NCI-H1417 treated with DMSO at 0.1 percent for 48 hours (cell line): ENCODE measurements around the gene XPC.

Experiments
- DNase-seq: peaks from one replicate; lab custom pipeline; 2025; lab: John Stamatoyannopoulos, UW

Gene XPC

GRCh38 chr3:14146381-14147065, 31.9 kb downstream of the XPC start:
- no peak for DNase-seq

GRCh38 chr3:14145670-14146380, 32.6 kb downstream of the XPC start:
- no peak for DNase-seq

GRCh38 chr3:14145236-14145635, 33.2 kb downstream of the XPC start:
- DNase-seq = no peak

DNA sequence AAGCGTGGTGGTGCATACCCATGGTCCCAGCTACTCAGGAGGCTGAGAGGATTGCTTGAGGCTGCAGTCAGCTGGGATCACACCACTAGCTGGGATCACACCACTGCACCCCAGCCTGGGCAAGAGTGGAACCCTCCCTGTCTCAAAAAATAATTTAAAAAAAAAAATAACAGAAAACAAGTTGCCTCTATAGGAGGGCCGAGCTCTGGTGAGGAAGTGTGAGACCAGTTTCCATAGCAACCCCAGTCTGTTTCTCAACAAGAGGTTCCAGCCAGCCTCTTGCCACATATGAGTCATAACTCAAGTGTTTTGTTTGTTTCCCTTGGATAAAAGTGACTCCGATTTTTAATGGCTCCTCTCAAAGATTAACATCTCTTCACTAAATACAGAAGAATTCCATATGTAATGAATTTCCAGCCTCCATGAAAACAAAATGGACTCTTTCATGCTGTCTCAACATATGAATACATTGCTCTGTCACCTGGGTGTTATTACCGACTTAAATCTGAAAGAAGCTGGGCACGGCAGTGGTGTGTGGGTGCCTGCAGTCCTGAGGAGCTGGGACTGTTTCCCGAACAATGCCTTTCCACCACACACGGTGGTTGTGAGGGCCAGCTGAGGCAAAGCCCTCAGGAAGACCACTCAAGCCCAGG, 33.9 kb downstream of the XPC start:
- peak; percentile 36 for DNase-seq

DNA sequence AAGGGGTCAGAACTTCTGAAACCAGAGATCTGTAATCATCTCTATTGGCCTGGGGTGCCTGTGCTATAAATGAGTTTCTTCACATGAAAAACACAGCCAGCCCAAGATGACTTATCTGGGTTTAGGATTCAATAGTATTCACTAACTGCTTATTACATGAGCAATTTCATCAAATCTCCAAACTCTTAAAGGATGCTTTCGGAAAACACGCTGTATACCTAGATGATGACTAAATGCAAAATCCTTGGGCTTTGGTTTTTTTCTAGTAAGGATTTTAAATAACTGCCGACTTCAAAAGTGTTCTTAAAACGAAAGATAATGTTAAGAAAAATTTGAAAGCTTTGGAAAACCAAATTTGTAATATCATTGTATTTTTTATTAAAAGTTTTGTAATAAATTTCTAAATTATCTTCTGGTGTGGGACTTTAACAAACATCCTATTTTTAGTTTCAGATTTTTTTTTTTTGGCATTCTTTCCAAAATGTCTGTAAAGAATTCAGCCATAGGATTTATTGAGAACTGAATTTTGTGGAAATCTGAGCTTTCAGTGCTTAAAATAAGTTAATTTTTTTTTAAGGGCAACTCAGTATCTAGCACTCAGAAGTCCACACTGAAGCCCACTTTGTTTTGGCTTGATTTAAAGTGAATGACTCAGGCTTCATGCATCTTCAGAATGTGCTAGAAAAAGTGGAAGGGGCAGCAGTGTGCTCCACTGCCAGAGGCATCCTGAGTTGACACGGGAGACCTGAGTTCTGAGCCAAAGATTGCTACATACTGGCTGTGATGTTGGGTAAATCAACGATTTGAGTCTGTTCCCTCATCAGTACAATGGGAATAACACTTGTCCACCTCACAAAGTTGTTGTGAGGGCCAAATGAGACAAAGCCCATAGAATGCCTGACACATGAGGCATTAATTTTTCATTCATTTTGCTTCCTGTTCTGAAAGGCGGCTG, 34.9 kb downstream of the XPC start:
- DNase-seq = no peak

DNA sequence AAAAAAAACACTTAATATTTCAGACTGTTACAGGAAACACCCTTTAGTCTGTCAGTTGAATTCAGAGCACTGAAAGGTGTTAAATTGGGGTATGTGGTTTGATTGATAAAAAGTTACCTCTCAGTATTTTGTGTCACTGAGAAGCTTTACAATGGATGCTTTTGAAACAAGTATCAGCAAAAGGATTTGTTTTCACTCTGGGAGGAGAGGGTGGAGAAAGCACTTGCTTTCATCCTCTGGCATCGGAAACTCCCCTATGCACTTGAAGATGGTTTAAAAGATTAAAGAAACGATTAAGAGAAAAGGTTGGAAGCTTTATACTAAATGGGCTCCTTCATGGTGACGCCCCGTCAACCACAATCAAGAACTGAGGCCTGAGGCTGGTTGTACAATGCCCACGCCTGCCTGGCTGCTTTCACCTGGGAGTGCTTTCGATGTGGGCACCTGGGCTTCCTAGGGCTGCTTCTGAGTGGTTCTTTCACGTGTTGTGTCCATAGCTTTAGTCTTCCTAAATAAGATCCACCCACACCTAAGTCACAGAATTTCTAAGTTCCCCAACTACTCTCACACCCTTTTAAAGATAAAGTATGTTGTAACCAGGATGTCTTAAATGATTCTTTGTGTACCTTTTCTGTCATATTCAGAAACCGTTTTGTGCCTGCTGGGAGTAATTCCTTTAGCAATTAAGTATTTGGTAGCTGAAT, 35.7 kb downstream of the XPC start:
- DNase-seq = no peak

DNA sequence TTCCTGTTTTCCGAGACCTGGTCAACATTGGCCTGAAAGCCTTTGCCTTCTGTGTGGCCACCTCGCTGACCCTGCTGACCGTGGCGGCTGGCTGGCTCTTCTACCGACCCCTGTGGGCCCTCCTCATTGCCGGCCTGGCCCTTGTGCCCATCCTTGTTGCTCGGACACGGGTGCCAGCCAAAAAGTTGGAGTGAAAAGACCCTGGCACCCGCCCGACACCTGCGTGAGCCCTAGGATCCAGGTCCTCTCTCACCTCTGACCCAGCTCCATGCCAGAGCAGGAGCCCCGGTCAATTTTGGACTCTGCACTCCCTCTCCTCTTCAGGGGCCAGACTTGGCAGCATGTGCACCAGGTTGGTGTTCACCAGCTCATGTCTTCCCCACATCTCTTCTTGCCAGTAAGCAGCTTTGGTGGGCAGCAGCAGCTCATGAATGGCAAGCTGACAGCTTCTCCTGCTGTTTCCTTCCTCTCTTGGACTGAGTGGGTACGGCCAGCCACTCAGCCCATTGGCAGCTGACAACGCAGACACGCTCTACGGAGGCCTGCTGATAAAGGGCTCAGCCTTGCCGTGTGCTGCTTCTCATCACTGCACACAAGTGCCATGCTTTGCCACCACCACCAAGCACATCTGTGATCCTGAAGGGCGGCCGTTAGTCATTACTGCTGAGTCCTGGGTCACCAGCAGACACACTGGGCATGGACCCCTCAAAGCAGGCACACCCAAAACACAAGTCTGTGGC, 36.6 kb downstream of the XPC start:
- no peak for DNase-seq

DNA sequence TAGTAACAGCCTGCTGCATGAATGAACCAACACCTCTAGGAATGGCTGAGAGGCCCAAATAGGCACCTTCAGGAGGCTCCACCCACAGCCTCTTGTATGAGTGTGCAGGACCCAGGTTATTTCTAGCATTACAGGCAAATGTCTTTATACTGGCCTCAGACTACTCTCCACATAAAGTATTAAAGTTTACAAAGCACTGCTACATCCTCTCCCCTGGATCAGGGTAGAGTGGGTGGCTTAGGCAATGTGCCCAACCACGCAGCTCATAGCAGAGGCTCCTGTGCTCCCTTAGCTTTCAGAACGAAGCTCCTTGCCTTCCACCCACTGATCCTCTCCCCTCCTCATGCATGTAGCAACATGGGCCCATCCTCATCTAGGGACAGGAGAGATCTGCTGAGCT, 37.3 kb downstream of the XPC start:
- DNase-seq = no peak

DNA sequence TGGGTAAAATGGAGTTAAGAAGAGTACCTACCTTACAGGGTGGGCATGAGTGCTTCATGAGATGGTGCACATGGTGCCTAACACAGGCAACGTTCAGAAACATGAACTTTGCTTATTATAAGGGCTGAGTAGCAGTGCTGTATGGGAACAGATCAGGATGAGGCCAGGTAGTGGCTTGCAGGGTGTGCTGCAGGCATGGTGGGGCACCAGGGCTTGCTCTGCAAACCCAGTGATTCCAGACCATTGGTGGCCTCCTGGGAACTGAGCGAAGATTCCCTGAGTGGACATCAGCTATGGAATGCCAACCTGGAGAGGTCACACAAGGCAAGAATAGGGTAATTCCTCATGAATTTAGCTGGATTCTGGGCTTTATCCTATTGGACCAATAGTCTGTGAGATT, 37.7 kb downstream of the XPC start:
- DNase-seq = no peak

GRCh38 chr3:14139771-14140170, 38.6 kb downstream of the XPC start:
- no peak for DNase-seq

DNA sequence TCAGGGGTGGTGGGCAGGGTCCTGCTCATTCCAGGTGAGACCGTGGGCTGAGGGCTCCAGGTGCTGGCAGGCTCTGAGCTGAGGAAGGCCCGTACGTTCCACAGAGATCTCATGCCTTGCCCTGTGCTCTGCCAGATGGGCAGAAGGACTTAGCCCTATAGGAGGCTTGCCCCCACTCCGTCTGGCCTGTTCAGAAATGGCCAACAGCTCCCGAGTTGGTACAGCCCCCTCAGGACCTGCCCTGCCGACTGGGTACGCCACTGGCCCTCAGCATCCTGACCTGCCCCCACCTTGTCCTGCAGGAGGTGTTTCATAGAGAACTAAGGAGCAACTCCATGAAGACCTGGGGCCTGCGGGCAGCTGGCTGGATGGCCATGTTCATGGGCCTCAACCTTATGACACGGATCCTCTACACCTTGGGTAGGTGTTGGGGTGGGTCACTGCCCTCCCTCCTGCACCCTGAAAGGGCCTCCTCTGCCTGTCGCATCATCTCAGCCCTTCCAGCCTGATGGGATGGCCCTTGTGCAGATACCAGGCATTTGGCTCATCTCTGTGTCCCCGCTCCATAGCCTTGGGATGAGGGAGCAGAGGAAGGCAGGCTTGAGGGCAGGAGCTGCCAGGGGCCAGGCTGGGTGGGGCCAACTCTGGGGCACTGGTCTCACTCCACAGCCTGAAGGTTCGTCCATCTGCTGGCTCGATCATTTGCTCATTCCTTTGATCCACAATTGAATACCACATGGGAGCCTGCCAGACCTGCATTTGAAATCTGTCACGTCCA, 39.3 kb downstream of the XPC start:
- DNase-seq = no peak

DNA sequence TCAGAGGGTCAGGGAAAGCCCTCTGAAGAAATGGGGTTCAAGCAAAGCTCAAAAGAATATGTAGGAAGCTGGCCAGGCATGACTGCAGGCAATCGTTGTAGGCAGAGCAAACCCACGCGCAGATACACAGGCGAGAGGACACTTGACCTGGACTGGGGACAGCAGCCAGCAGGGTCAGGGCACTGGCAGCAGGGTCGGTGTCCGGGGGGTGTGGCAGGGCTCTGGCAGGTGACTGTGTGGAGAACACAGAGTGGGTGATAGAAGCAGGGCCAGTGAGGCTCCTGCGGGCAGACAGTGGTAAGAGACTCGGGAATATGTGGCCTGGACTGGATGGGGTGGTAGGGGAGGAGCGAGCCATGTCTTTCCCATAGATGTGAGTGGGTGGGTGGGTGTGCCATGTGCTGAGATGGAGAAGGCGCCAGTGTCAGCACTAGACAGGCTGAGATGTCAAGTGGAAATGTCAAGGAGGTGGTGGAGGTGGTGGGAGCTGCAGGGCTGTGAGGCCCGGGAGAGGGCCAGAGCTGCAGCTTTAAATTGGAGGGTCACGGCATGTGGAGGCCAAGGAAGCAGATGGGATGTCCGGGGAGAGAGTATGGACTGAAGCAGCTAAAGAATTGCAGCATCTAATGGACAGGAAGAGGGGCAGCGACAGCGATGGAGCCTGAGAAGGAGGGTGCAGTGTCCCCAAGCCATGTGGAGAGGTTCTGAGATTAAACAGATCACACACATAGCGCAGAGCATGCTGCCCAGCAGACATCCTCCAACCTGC, 40.1 kb downstream of the XPC start:
- DNase-seq = no peak

- no peak for DNase-seq
Measured at GRCh38 chr3:14137445-14137844, 41.0 kb downstream of the XPC start.

GRCh38 chr3:14137004-14137403, 41.4 kb downstream of the XPC start:
- DNase-seq = no peak

GRCh38 chr3:14135581-14135980, 42.8 kb downstream of the XPC start:
- DNase-seq = no peak

DNA sequence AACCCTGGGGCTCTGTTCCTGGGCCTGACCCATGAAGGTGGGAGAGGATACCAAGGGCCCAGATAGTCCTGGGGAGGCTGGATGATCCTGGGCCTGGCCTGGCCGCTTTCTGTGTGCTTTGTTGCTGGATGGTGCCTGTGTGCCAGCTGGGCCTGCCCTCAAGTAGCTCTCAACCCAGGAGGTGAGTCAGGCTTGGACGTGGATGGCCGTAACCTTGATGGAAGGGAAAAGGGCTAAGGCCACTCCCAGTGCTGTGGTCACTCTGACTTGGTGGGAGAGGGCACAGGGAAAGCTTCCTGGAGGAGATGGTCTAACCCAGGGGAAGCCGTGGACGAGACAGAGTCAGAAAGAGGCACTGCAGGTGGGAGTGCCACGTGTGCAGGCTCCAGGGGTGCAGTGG, 44.1 kb downstream of the XPC start:
- DNase-seq = no peak

- no peak for DNase-seq
Measured at GRCh38 chr3:14133876-14134275, 44.5 kb downstream of the XPC start.

DNA sequence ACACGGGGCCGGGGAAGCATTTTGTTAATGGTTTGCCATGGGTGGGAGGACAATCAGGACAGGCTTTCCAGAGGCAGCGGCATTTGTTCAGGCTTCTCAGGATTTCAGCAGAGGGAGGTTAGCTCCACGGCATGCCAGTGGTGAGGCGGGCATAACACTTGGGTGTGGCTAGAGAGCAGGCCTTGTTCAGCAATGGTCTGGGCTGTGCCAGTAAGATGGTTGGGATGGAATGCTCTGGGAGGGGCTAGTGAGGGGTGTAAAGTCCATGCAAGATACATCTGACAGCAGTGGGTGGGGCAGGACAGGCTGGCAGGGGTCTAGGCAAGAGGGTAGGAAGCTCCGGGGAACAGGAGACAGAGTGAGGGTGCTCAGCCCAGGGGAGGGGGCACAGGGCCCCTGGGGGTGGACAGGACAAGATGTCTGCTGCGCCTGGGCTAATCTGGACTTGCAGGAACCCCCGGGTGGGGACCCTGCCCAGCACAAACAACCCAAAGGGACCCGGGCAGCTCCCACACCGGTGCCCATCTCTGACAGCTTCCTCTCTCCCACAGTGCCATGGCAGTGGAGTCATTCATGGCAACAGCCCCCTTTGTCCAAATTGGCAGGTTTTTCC, 45.1 kb downstream of the XPC start:
- no peak for DNase-seq

- no peak for DNase-seq
Measured at GRCh38 chr3:14132689-14133088, 45.7 kb downstream of the XPC start.
